ENCODE measurements around the gene SLC49A4.

GRCh38 chr3:122886946-122887345 is 92.1 kb downstream of the SLC49A4 start:
- no peak for TF ChIP-seq CTCF (IDR thresholded peaks at IDR 0.05; ENCODE audit: poor library complexity)
- no peak for TF ChIP-seq EZH2phosphoT487 (IDR thresholded peaks at IDR 0.05; ENCODE audit: low read depth, severe bottlenecking, unreplicated experiment)

Data from hepatocyte (in vitro differentiated cells).